ENCODE results near the gene TYRO3. TPM values are rescaled to one million over a fixed set of nuclear protein-coding genes. Genes with fewer than 3 reads are reported as not detected.

TYRO3 gene
- total and polyA plus RNA-seq, 11 donors = 2.5 to 15.4 (median 3.7) TPM

- TF ChIP-seq CTCF (IDR thresholded peaks at IDR 0.05) (no peak), POLR2A (IDR thresholded peaks at IDR 0.05) (no peak)
- no peak for ATAC-seq
- no peaks in the 10 kb centered on the region for H3K36me3 ChIP-seq
- intact Hi-C loops (cut with DNase I) = no loop called here
- H3K4me1 ChIP-seq = no peaks in the 10 kb centered on the region
- 76 to 89% (median 84%) methylated on average over 10 of the region's 10 CpGs for WGBS, 4 donors
- H3K27me3 ChIP-seq = no peaks in the 10 kb centered on the region
- no peak overlapping the region for H3K27ac ChIP-seq
- H3K4me3 ChIP-seq = no peak overlapping the region
- no peak for DNase-seq
- no peaks in the 10 kb centered on the region for H3K9me3 ChIP-seq
Observed at GRCh38 chr15:41594801-41595746, 36.1 kb downstream of the TYRO3 start.

GRCh38 chr15:41596972-41597371 is 38.0 kb downstream of the TYRO3 start:
- no peak for ATAC-seq
- WGBS, 4 donors = 77 to 83% (median 79%) methylated on average over 4 of the region's 4 CpGs
- TF ChIP-seq CTCF (IDR thresholded peaks at IDR 0.05) (no peak), POLR2A (IDR thresholded peaks at IDR 0.05) (no peak)
- no peak overlapping the region for H3K27ac ChIP-seq
- H3K4me1 ChIP-seq = no peaks in the 10 kb centered on the region
- no peak for DNase-seq
- H3K36me3 ChIP-seq = no peaks in the 10 kb centered on the region
- intact Hi-C loops (cut with DNase I) = no loop called here
- no peaks in the 10 kb centered on the region for H3K9me3 ChIP-seq
- no peaks in the 10 kb centered on the region for H3K27me3 ChIP-seq
- H3K4me3 ChIP-seq = no peak overlapping the region

GRCh38 chr15:41597787-41598186 is 38.8 kb downstream of the TYRO3 start:
- no peaks in the 10 kb centered on the region for H3K4me1 ChIP-seq
- ATAC-seq (no peak), DNase-seq (no peak)
- no peak overlapping the region for H3K4me3 ChIP-seq
- TF ChIP-seq CTCF (IDR thresholded peaks at IDR 0.05) (no peak), POLR2A (IDR thresholded peaks at IDR 0.05) (no peak)
- H3K36me3 ChIP-seq = no peaks in the 10 kb centered on the region
- no peaks in the 10 kb centered on the region for H3K9me3 ChIP-seq
- no peaks in the 10 kb centered on the region for H3K27me3 ChIP-seq
- WGBS, 4 donors = 86 to 94% (median 92%) methylated on average over 5 of the region's 5 CpGs
- H3K27ac ChIP-seq = no peak overlapping the region
- intact Hi-C loops (cut with DNase I) = no loop called here

- no peak for DNase-seq
- H3K27me3 ChIP-seq = no peaks in the 10 kb centered on the region
- TF ChIP-seq POLR2A (IDR thresholded peaks at IDR 0.05) = no peak
- TF ChIP-seq CTCF (IDR thresholded peaks at IDR 0.05) = no peak
- no peak overlapping the region for H3K4me3 ChIP-seq
- no peak for ATAC-seq
- H3K9me3 ChIP-seq = no peaks in the 10 kb centered on the region
- H3K36me3 ChIP-seq = no peaks in the 10 kb centered on the region
- 75 to 86% (median 79%) methylated on average over 1 of the region's 1 CpG for WGBS, 4 donors
- intact Hi-C loops (cut with DNase I) = loop anchor here in 1 of 10 donors (1.0 kb wide), 1 partner anchor 25 kb away; no protein-coding TSS in a partner anchor
- no peak overlapping the region for H3K27ac ChIP-seq
- H3K4me1 ChIP-seq = peaks cover 0 to 6% (median 1%) of the 10 kb centered on the region in 12 donors
Observed at GRCh38 chr15:41599061-41599460, 40.0 kb downstream of the TYRO3 start.

Data from heart left ventricle (tissue), 16 donors.